Epithelial cell of esophagus (primary cell): ENCODE results near the gene IRS2.

ENCODE experiments used
- DNase-seq: peaks from one replicate; pipeline ENCODE4 v3.0.0; 2010; ENCODE audit warnings: low read depth
- H3K4me3 ChIP-seq: 2 replicates; pipeline ENCODE4 v1.5.1; 2011; ENCODE audit warnings: mild to moderate bottlenecking, low read length, control low read depth
- TF ChIP-seq, protein P1 (sequence below): IDR thresholded peaks from 2 replicates; pipeline ENCODE4 v1.5.1; 2011; ENCODE audit warnings: low read depth, mild to moderate bottlenecking, low read length, control low read depth, inconsistent platforms; ENCODE audit not compliant: insufficient read depth; ENCODE audit errors: missing control alignments

The IRS2 gene

DNA sequence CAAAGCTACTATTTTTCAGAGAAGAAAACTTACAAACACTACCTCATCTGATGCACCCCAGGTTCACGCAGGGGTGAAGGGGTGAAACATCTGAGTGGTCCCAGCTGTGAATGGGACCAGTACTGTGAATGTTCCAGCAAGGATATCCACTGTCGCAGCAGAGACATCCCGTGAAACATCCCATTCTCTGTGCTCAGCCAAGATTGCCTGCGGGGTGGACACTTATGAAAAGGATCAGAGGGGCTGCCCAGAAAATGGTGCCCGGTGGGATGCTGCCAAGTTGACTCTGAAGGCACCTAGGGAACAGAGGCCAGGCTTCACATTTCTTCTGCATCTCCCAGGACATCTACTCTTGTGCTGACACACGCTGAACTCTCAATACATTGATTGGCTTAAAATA, 15.9 kb downstream of the IRS2 start:
- no peak overlapping the region for H3K4me3 ChIP-seq
- TF ChIP-seq, protein P1, sequence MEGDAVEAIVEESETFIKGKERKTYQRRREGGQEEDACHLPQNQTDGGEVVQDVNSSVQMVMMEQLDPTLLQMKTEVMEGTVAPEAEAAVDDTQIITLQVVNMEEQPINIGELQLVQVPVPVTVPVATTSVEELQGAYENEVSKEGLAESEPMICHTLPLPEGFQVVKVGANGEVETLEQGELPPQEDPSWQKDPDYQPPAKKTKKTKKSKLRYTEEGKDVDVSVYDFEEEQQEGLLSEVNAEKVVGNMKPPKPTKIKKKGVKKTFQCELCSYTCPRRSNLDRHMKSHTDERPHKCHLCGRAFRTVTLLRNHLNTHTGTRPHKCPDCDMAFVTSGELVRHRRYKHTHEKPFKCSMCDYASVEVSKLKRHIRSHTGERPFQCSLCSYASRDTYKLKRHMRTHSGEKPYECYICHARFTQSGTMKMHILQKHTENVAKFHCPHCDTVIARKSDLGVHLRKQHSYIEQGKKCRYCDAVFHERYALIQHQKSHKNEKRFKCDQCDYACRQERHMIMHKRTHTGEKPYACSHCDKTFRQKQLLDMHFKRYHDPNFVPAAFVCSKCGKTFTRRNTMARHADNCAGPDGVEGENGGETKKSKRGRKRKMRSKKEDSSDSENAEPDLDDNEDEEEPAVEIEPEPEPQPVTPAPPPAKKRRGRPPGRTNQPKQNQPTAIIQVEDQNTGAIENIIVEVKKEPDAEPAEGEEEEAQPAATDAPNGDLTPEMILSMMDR: no peak
- no peak for DNase-seq

DNA sequence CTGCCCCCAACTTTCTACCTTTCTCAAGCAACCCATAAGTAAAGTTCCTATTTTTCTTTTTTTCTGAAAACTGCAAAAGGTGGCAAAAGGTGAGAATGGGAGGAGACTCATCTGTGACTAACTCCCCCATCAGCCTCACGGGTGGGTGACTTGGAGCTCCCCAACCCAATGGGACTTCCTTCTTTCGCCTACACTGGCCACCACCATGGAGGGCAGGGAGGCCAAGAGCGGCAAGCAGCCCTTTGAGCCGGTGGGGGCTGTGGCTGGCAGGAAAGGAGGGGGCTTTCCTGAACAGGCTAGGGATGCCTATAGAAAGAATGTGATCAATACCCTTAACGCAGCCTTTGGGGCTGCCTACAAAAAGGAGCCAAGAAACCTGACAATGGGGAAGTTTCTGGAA, 16.5 kb downstream of the IRS2 start:
- no peak for DNase-seq
- TF ChIP-seq, protein P1: no peak
- no peak overlapping the region for H3K4me3 ChIP-seq

DNA sequence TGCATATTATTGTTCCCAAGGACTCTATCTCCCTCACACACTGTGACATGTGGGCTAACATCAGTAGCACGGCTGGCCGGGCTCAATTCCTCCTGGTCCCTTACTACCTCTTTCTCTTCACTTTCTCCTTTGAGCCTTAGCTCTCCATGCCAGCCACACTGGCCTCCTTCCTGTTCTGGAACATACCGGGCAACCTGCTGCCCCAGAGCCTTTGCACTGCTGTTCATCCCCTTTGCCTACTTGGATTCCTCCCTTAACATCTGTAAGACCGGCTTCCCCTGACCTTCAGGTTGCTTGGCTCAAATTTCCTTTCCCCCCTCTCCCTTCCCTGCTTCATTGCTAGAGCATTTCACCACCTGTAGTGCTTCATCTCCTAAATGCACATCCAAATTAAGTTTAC, 17.1 kb downstream of the IRS2 start:
- DNase-seq: no peak
- TF ChIP-seq, protein P1: no peak
- H3K4me3 ChIP-seq: no peak overlapping the region

DNA sequence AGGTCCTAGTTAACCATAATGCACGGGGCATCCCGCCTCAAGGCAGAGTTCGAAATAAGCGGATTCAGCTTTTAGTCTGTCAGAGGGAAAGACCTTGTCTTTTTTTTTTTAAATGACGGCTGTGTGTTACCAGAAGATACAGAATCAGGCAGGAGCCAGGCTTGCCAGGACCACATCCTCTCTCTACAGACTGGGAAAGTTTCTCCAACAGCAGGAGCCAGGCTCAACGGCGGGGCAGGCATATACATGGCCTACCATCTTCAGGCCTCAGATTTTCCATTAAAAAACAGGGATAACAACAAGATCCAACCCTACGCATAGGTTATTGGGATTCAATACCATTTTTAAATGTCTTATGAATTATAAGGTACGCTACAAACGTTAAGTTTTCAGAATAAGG, 17.8 kb downstream of the IRS2 start:
- TF ChIP-seq, protein P1: no peak
- H3K4me3 ChIP-seq: no peak overlapping the region
- no peak for DNase-seq

DNA sequence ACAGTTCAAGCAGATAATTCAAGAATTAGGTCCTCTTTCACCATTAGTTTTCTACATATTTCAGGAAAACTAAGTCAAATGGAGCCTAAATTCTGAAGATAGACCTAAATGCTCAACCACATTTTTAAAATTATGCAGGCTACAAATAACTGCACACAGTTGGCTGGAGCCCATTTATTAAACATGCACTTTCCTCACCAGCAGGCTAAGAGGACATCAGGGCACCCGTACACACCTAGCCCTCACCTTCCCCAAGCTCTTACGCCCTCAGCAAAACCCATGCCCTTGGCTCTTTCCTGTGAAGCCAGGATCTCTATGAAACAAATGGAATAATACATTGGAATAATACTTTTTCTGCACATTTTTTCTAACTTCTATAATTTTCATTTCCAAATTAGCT, 18.2 kb downstream of the IRS2 start:
- DNase-seq: no peak
- TF ChIP-seq, protein P1: no peak

DNA sequence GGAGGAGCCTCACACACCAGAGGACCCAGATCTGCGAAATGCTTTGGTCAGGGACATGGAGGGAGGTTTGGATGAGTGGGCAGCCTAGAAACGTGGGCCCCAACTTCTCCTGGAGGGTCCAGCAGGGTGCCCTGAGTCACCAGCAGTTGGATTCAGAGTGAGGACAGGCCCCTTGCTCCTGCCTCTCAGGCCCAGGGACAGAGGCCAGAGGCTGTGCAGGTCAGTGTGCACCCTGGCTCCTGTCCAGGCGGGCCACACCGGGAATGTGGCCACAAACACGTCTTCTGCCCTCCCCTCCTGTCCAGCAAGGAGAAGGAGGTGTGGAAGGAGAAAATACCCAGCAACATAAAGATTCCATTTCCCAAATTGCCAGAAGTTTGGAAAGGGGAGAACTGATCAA, 19.4 kb downstream of the IRS2 start:
- no peak for DNase-seq
- TF ChIP-seq, protein P1: no peak
- no peak overlapping the region for H3K4me3 ChIP-seq

More for the DNA sequence above, 18.2 kb downstream of the IRS2 start:
- H3K4me3 ChIP-seq: no peak overlapping the region

DNA sequence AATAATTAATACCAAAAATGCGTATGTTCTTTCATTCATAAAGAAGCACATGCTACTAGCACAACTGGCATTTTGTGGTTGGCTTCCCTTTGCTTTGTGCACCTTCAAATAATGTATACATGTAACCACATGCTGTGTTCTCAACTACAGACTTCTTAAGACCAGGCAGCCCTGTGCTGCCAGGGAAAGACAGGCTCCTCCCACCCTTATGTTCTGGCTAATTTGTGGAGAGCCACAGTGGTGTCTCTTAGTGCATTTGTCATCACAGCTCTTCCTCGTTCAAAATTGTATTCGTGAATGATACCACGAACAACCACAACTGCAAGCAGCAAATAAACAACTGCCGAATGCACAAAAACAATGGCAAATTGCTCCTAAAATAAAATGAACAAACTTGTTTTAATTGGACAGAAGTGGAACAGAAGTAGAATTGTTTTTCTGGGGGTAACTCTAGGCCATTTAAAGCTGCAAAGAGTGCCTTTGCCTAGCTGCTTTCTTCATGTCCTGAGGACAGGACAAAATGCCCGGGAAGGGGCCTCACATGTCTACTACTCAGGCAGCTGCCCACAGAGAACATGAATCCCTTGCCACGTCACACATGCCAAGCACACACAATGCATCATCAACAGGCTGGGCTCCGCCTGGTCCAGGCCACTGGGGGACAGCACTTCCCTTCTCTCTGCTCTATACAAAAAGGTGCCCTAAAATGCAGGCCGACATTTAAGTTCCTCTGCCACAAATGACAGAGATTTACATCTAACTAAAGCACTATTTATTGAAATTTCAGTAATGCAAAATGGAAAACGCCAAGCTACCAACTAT, 21.7 kb downstream of the IRS2 start:
- H3K4me3 ChIP-seq: no peak overlapping the region
- peak; percentile 77 for DNase-seq
- TF ChIP-seq, protein P1: peak; percentile 24
